Measurements from ENCODE around the gene ADI1.
"Not testable (repeated sequence)": the region's sequence is repeated elsewhere in the genome, so short reads cannot be mapped to it uniquely, and the experiment has no call there.

The ADI1 gene

DNA sequence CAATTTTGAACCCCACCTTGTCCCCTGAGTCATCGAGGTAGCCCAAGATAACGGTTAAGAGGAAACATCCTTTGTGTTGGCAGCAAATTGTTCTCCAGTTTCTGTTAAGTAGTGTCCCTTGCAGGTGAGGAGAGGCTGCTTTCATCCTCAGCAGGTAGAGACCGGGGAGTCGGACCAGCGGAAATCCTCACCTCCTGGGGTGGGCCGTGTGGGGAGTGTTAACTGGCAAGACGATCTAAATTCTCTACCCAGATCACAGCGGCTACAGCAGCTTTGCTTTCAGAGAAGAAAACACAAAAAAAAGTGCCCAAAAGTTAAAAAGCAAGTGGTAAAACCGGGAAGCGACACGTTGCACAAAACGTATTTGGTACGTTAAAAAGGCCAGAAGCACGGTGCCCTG, 63.2 kb downstream of the ADI1 start:
- Histone ChIP-seq H3K9me3 (ENCODE audit: insufficient read depth, low read length) (no peaks in the 10 kb centered on the region), H3K9ac (ENCODE audit: insufficient read length, low read depth) (no peak overlapping the region), H3K4me3 (ENCODE audit: insufficient read length, low read depth) (no peak overlapping the region), H3K36me3 (ENCODE audit: insufficient read depth, insufficient read length, low read length) (peaks cover 59% of the 10 kb centered on the region), H3K4me1 (ENCODE audit: insufficient read depth, insufficient read length) (peaks cover 7% of the 10 kb centered on the region), H3K27me3 (ENCODE audit: insufficient read depth, insufficient read length) (no peaks in the 10 kb centered on the region)
- DNase-seq (ENCODE audit: low read depth, low spot score), result no peak
- TF ChIP-seq YY1 (IDR thresholded peaks at IDR 0.05; ENCODE audit: insufficient read depth, insufficient read length) (no peak), ZNF274 (IDR thresholded peaks at IDR 0.05; ENCODE audit: low read depth, low read length) (no peak), SUZ12 (IDR thresholded peaks at IDR 0.05; ENCODE audit: extremely low read depth, insufficient read depth, insufficient read length) (no peak)

DNA sequence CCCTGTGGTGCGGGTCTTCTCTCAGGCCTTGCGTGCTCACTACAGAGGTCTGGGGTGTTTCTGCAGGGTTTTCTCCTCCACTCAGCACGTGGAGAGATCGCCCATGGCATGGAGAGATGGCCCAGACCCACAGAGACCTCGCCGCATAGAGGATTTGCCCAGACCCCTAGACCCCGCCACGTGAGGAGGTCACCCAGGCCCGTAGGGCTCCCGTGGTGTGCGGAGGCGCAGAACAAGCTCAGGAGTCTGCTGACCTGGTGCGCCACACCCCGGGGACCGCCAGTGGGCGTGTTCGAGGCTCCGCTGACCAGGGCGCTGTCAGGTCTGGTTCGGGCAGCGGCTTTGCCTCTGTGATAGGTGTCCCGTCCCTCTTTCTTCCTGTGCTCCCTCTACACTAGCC, 64.5 kb downstream of the ADI1 start:
- TF ChIP-seq SUZ12 (IDR thresholded peaks at IDR 0.05; ENCODE audit: extremely low read depth, insufficient read depth, insufficient read length) (no peak), ZNF274 (IDR thresholded peaks at IDR 0.05; ENCODE audit: low read depth, low read length) (no peak), YY1 (IDR thresholded peaks at IDR 0.05; ENCODE audit: insufficient read depth, insufficient read length) (no peak)
- peaks cover 7% of the 10 kb centered on the region for H3K4me1 ChIP-seq (ENCODE audit: insufficient read depth, insufficient read length)
- DNase-seq (ENCODE audit: low read depth, low spot score), result no peak
- no peak overlapping the region for H3K4me3 ChIP-seq (ENCODE audit: insufficient read length, low read depth)
- H3K36me3 ChIP-seq (ENCODE audit: insufficient read depth, insufficient read length, low read length), result peaks cover 58% of the 10 kb centered on the region
- no peaks in the 10 kb centered on the region for H3K9me3 ChIP-seq (ENCODE audit: insufficient read depth, low read length)
- no peak overlapping the region for H3K9ac ChIP-seq (ENCODE audit: insufficient read length, low read depth)
- H3K27me3 ChIP-seq (ENCODE audit: insufficient read depth, insufficient read length), result no peaks in the 10 kb centered on the region

DNA sequence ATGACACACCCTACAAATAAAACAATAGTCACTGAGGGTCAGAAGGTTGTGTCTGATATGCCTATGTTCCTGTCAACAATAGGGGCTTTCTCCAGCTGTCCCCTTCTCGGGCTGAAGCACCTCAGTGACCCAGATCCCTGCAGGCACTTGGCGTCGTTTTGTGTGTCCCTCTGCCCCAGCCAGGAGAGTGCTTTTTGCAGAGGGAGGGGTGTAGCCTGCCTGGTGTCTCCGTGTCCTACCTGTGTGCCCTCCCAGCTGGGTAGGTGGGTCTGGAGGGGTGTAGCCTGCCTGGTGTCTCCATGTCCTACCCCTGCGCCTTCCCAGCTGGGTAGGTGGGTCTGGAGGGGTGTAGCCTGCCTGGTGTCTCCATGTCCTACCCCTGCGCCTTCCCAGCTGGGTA, 65.3 kb downstream of the ADI1 start:
- H3K27me3 ChIP-seq (ENCODE audit: insufficient read depth, insufficient read length), result not testable (repeated sequence)

DNA sequence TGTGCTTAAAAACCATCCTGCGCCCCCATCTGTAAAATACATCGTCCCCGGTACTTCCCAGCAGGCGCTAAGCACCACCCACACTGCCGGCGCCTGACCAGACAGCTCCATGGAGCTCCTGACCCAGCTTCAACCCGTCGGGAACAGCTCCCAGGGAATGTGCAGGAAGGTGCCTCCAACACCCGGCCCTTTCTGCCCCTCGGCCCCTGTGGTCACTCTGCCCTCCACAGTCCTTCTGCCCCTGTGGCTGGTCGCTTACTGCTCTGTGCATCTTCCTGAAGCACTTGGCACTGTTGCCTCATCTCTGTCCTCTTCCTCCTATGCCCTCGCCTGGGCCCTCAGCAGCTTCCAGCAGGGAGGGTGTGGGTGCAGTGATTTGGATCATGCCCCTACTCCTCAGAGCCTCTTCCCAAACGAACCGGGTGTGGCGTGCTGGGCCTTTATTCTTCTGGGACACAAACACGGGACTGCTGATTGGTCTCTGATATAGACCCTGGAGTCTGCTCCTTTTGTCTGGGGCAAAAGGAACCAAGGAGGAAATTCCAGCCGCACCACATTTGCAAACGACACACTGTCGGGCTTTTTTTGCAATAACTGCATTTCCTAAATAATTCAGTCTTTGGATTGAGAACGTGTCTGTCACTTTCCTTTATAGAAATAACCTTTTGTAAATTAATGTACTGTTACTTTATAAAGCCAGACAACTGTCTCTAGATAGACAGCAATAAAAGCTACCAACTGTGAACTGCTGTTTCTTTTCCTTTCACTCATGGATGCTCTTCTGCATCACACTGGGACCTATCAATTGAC, 65.9 kb downstream of the ADI1 start:
- no peaks in the 10 kb centered on the region for H3K9me3 ChIP-seq (ENCODE audit: insufficient read depth, low read length)
- TF ChIP-seq SUZ12 (IDR thresholded peaks at IDR 0.05; ENCODE audit: extremely low read depth, insufficient read depth, insufficient read length), result no peak
- no peak for TF ChIP-seq YY1 (IDR thresholded peaks at IDR 0.05; ENCODE audit: insufficient read depth, insufficient read length)
- TF ChIP-seq ZNF274 (IDR thresholded peaks at IDR 0.05; ENCODE audit: low read depth, low read length), result no peak
- H3K4me1 ChIP-seq (ENCODE audit: insufficient read depth, insufficient read length), result peaks cover 7% of the 10 kb centered on the region
- DNase-seq (ENCODE audit: low read depth, low spot score), result no peak
- peaks cover 62% of the 10 kb centered on the region for H3K36me3 ChIP-seq (ENCODE audit: insufficient read depth, insufficient read length, low read length)
- H3K4me3 ChIP-seq (ENCODE audit: insufficient read length, low read depth), result no peak overlapping the region
- no peaks in the 10 kb centered on the region for H3K27me3 ChIP-seq (ENCODE audit: insufficient read depth, insufficient read length)
- no peak overlapping the region for H3K9ac ChIP-seq (ENCODE audit: insufficient read length, low read depth)

More for the DNA sequence above, 65.3 kb downstream of the ADI1 start:
- H3K36me3 ChIP-seq (ENCODE audit: insufficient read depth, insufficient read length, low read length), result peaks cover 62% of the 10 kb centered on the region
- H3K9ac ChIP-seq (ENCODE audit: insufficient read length, low read depth); DNase-seq (ENCODE audit: low read depth, low spot score); H3K4me1 ChIP-seq (ENCODE audit: insufficient read depth, insufficient read length); H3K4me3 ChIP-seq (ENCODE audit: insufficient read length, low read depth); H3K9me3 ChIP-seq (ENCODE audit: insufficient read depth, low read length): not testable (repeated sequence)

DNA sequence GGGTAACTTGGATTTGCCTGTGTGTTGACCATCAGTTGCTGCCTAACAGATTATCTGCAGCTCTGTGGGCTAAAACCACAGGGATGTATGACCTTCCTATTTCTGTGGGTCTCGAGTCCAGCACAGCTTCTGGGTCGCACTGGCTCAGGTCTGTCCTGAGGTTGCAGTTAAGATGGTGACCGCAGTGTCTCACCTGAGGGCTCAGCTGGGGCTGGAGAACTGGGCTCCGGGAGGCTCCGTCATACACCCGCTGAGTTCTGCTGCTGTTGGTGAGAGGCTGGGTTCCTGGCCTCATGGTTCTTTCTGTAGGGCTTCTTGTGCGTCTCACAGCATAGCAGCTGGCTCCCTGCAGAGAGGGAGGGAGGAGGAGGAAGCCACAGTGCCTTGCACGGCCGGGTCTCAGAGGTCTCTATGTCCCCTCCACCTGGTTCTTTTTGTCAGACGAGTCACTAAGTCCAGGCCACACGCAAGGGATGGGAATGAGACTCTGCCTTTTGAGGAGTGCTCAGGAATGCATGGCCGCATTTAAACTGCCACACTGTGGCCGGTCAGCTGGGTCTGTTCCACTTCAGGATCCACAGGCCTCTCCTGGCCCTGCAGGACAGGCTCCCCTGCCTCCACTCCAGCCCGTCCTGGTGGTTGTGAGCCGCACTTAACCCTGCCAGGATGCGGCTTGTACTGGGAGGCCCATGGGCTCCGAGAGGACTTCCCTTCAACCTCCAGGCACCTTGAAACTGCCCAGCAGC, 67.2 kb downstream of the ADI1 start:
- peaks cover 63% of the 10 kb centered on the region for H3K36me3 ChIP-seq (ENCODE audit: insufficient read depth, insufficient read length, low read length)

DNA sequence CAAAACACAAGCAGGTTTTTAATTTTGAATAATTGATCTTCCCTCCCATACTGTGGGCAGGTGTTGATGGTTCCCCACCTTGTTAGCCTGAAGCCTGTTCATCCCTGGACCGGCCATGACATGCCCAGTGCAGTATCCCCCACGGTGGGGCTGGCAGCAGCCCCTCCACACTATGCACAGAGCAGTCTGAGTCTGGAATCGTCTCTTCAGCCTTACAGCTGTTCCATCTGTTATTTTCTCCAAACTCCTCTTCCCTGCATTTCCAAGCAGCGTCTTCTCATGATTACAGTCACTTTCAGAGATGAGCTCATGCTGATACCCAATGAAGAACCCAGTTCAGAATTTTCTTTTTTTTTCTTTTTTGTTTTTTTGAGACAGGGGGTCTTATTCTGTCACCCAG, 68.2 kb downstream of the ADI1 start:
- Histone ChIP-seq H3K9me3 (ENCODE audit: insufficient read depth, low read length) (no peaks in the 10 kb centered on the region), H3K4me1 (ENCODE audit: insufficient read depth, insufficient read length) (peaks cover 7% of the 10 kb centered on the region), H3K36me3 (ENCODE audit: insufficient read depth, insufficient read length, low read length) (peaks cover 64% of the 10 kb centered on the region), H3K9ac (ENCODE audit: insufficient read length, low read depth) (no peak overlapping the region), H3K27me3 (ENCODE audit: insufficient read depth, insufficient read length) (no peaks in the 10 kb centered on the region), H3K4me3 (ENCODE audit: insufficient read length, low read depth) (no peak overlapping the region)
- DNase-seq (ENCODE audit: low read depth, low spot score), result no peak
- TF ChIP-seq ZNF274 (IDR thresholded peaks at IDR 0.05; ENCODE audit: low read depth, low read length) (no peak), SUZ12 (IDR thresholded peaks at IDR 0.05; ENCODE audit: extremely low read depth, insufficient read depth, insufficient read length) (no peak), YY1 (IDR thresholded peaks at IDR 0.05; ENCODE audit: insufficient read depth, insufficient read length) (no peak)

More for the DNA sequence above, 67.2 kb downstream of the ADI1 start:
- DNase-seq (ENCODE audit: low read depth, low spot score), result no peak
- H3K4me3 ChIP-seq (ENCODE audit: insufficient read length, low read depth), result no peak overlapping the region
- TF ChIP-seq YY1 (IDR thresholded peaks at IDR 0.05; ENCODE audit: insufficient read depth, insufficient read length) (no peak), ZNF274 (IDR thresholded peaks at IDR 0.05; ENCODE audit: low read depth, low read length) (no peak), SUZ12 (IDR thresholded peaks at IDR 0.05; ENCODE audit: extremely low read depth, insufficient read depth, insufficient read length) (no peak)
- no peaks in the 10 kb centered on the region for H3K9me3 ChIP-seq (ENCODE audit: insufficient read depth, low read length)
- H3K4me1 ChIP-seq (ENCODE audit: insufficient read depth, insufficient read length), result peaks cover 7% of the 10 kb centered on the region
- H3K9ac ChIP-seq (ENCODE audit: insufficient read length, low read depth), result peak overlapping the region; percentile 9
- H3K27me3 ChIP-seq (ENCODE audit: insufficient read depth, insufficient read length), result no peaks in the 10 kb centered on the region

DNA sequence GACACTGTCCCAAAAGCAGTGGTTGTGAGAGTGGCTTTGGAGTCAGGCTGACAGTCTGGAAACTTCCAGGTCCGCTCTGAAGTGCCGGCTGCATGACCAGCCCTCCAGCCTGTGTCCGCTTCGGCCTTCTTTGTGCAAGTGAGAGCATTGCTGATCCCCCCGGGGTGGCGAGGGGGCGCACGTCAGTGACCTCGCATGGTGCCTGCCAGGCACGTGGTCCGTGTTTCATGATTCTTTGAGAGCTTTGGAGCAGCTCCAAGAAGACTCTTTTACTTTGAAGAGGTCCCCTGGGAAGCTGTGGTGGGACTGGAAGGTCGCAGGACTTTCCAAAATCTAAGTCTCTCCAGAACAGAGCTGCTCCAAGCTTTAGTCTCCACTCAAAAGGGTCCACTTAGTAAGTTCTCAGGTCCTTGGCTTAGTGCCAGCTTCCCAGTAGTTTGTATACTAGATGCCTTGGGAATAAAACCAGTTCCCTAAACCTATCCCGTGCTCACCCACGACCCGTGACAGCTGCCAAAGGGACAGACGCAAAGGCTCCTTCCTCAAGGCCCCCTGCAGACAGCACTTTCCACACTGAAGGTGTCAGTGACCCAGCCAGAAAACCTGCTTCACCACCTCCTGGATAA, 68.8 kb downstream of the ADI1 start:
- Histone ChIP-seq H3K9me3 (ENCODE audit: insufficient read depth, low read length) (no peaks in the 10 kb centered on the region), H3K36me3 (ENCODE audit: insufficient read depth, insufficient read length, low read length) (peaks cover 66% of the 10 kb centered on the region), H3K9ac (ENCODE audit: insufficient read length, low read depth) (no peak overlapping the region), H3K4me3 (ENCODE audit: insufficient read length, low read depth) (no peak overlapping the region), H3K4me1 (ENCODE audit: insufficient read depth, insufficient read length) (peaks cover 7% of the 10 kb centered on the region), H3K27me3 (ENCODE audit: insufficient read depth, insufficient read length) (no peaks in the 10 kb centered on the region)
- TF ChIP-seq ZNF274 (IDR thresholded peaks at IDR 0.05; ENCODE audit: low read depth, low read length), result no peak
- no peak for TF ChIP-seq SUZ12 (IDR thresholded peaks at IDR 0.05; ENCODE audit: extremely low read depth, insufficient read depth, insufficient read length)
- no peak for TF ChIP-seq YY1 (IDR thresholded peaks at IDR 0.05; ENCODE audit: insufficient read depth, insufficient read length)
- DNase-seq (ENCODE audit: low read depth, low spot score), result no peak

Data from NT2/D1 (cell line).